Stimulated activated CD4-positive, alpha-beta T cell treated with anti-CD3 and anti-CD28 coated beads, Interleukin-4, amount 100 ng/mL, for 4 hours (primary cell): ENCODE measurements around the gene LYG1.

Experiments
- DNase-seq, 2 experiments: peaks; one replicate each; pipeline ENCODE4 v3.0.0-alpha.2; 2020

The LYG1 gene

GRCh38 chr2:99261242-99261641 is 39.8 kb downstream of the LYG1 start:
- no peak for DNase-seq

GRCh38 chr2:99260184-99260583 is 40.8 kb downstream of the LYG1 start:
- no peak for DNase-seq

GRCh38 chr2:99259465-99259864 is 41.5 kb downstream of the LYG1 start:
- no peak for DNase-seq

- DNase-seq = no peak
Observed at GRCh38 chr2:99256677-99257076, 44.3 kb downstream of the LYG1 start.

- DNase-seq = no peak
Observed at GRCh38 chr2:99255491-99256318, 45.3 kb downstream of the LYG1 start, which contains the start of gene LYG2. TSS of gene LYG2 (minus strand) at chr2:99255666. CDS start at chr2:99254260, 1,406 bp downstream.

- DNase-seq = no peak
Observed at GRCh38 chr2:99249951-99250350, 51.0 kb downstream of the LYG1 start.

GRCh38 chr2:99242151-99242550 is 58.8 kb downstream of the LYG1 start:
- DNase-seq = no peak

GRCh38 chr2:99240431-99240830 is 60.6 kb downstream of the LYG1 start:
- no peak for DNase-seq

- no peak for DNase-seq
Observed at GRCh38 chr2:99238599-99238998, 62.4 kb downstream of the LYG1 start.
